GM10248 (cell line): ENCODE results near the gene TUBG2.

ENCODE experiments used
- CTCF ChIA-PET: fragments of 300-600 bp; sonication (Branson Sonifier 250); formaldehyde crosslinking; extraction: SDS; loops from one replicate; lab custom pipeline; 2021; ENCODE audit warnings: antibody characterized with exemption; lab: Yijun Ruan, JAX
- POLR2A ChIA-PET: fragments of 350-650 bp; sonication (Branson Sonifier 250); formaldehyde crosslinking; extraction: SDS; loops from one replicate; lab custom pipeline; 2020; ENCODE audit warnings: antibody characterized with exemption; lab: Yijun Ruan, JAX
- DNase-seq: peaks from one replicate; pipeline ENCODE4 v3.0.0; 2012; ENCODE audit errors: extremely low spot score
- CTCF ChIP-seq: IDR thresholded peaks from 2 replicates; pipeline ENCODE4 v1.5.1; 2012; ENCODE audit warnings: mild to moderate bottlenecking, low read depth; ENCODE audit errors: extremely low read depth, missing control alignments, control extremely low read depth

Gene TUBG2

GRCh38 chr17:42692489-42692888 lies 33.4 kb downstream of the TUBG2 start:
- ChIA-PET CTCF (interaction anchor here (1.0 to 2.1 kb wide), 2 partner anchors 12 kb away, joined by 3 to 6 read pairs; no protein-coding TSS in a partner anchor), POLR2A (interaction anchor here (0.8 kb wide), 1 partner anchor 445 kb away, joined by 4 read pairs; no protein-coding TSS in a partner anchor)
- no peak for DNase-seq
- no peak for TF ChIP-seq CTCF

- CTCF ChIA-PET, result interaction anchor here (0.9 to 2.8 kb wide), 3 partner anchors 12 to 472 kb away, joined by 3 to 8 read pairs (median 3); no protein-coding TSS in a partner anchor
- DNase-seq, result no peak
- TF ChIP-seq CTCF, result no peak
- POLR2A ChIA-PET, result interaction anchor here (0.6 kb wide), 1 partner anchor 298 kb away, joined by 3 read pairs; no protein-coding TSS in a partner anchor
Measured at GRCh38 chr17:42694524-42694923, 35.4 kb downstream of the TUBG2 start.

- CTCF ChIA-PET, result interaction anchor here (0.6 to 2.8 kb wide), 3 partner anchors 12 to 118 kb away, joined by 3 to 8 read pairs (median 3); partner anchors contain the start of gene PSMC3IP
Measured at GRCh38 chr17:42695500-42695899, 36.4 kb downstream of the TUBG2 start.

GRCh38 chr17:42697108-42697811 lies 38.2 kb downstream of the TUBG2 start:
- ChIA-PET POLR2A (no interaction called here), CTCF (interaction anchor here (0.7 to 2.8 kb wide), 5 partner anchors 13 to 69 kb away, joined by 3 to 8 read pairs (median 4); no protein-coding TSS in a partner anchor)
- no peak for DNase-seq
- no peak for TF ChIP-seq CTCF

More at GRCh38 chr17:42695500-42695899, 36.4 kb downstream of the TUBG2 start:
- POLR2A ChIA-PET, result no interaction called here
- TF ChIP-seq CTCF, result no peak
- no peak for DNase-seq

GRCh38 chr17:42698736-42699414 lies 39.8 kb downstream of the TUBG2 start:
- ChIA-PET POLR2A (no interaction called here), CTCF (interaction anchor here (1.4 kb wide), 1 partner anchor 18 kb away, joined by 3 read pairs; no protein-coding TSS in a partner anchor)
- TF ChIP-seq CTCF, result no peak
- no peak for DNase-seq

GRCh38 chr17:42699415-42699740 lies 40.3 kb downstream of the TUBG2 start:
- DNase-seq, result no peak
- ChIA-PET POLR2A (no interaction called here), CTCF (interaction anchor here (1.4 kb wide), 1 partner anchor 18 kb away, joined by 3 read pairs; no protein-coding TSS in a partner anchor)
- no peak for TF ChIP-seq CTCF
